ENCODE measurements around the gene ZNF227. TPM values are rescaled to one million over a fixed set of nuclear protein-coding genes. Genes with fewer than 3 reads are reported as not detected.
A peak's percentile ranks its signal among the peaks of the same experiment; 100 is the strongest.

The ZNF227 gene
- total RNA-seq, 1 experiment from 2014 or later = 18.5 TPM

- TF ChIP-seq E2F4 (CRISPR knock-in tag; IDR thresholded peaks at IDR 0.05; ENCODE audit: borderline replicate concordance, low read depth) (no peak), ZNF263 (CRISPR knock-in tag; IDR thresholded peaks at IDR 0.05; ENCODE audit: low read depth) (no peak), ZNF317 (CRISPR knock-in tag; IDR thresholded peaks at IDR 0.05; ENCODE audit: borderline replicate concordance, low read depth) (no peak), FOXP1 (CRISPR knock-in tag; IDR thresholded peaks at IDR 0.05; ENCODE audit: borderline replicate concordance) (no peak), ERG (CRISPR knock-in tag; IDR thresholded peaks at IDR 0.05) (no peak), NR1H2 (CRISPR knock-in tag; IDR thresholded peaks at IDR 0.05) (no peak), ZSCAN18 (CRISPR knock-in tag; IDR thresholded peaks at IDR 0.05) (no peak), SMAD4 (CRISPR knock-in tag; IDR thresholded peaks at IDR 0.05) (no peak)
Observed at GRCh38 chr19:44163789-44164188, 48.5 kb upstream of the ZNF227 start (continued).

GRCh38 chr19:44164327-44164672, 48.0 kb upstream of the ZNF227 start:
- H3K27ac Mint-ChIP-seq = peak overlapping the region; percentile 98
- DNase-seq (ENCODE audit: low spot score) = no peak
- peaks cover 25% of the 10 kb centered on the region for H3K36me3 Mint-ChIP-seq
- peaks cover 9% of the 10 kb centered on the region for H3K9me3 Mint-ChIP-seq
- peaks cover 12% of the 10 kb centered on the region; the same call in 1 of the 2 replicates for H3K27me3 Mint-ChIP-seq (ENCODE audit: low read depth)
- ATAC-seq = no peak
- CTCF ChIA-PET = interaction anchor here (0.8 to 1.2 kb wide), 4 partner anchors 24 to 336 kb away, joined by 3 to 6 read pairs (median 4); partner anchors contain the start of genes ZNF180 and ZNF227
- TF ChIP-seq SMAD3 (CRISPR knock-in tag; IDR thresholded peaks at IDR 0.05; ENCODE audit: borderline replicate concordance) = no peak
- TF ChIP-seq ATF6 (CRISPR knock-in tag; IDR thresholded peaks at IDR 0.05) = no peak
- TF ChIP-seq ZNF232 (CRISPR knock-in tag; IDR thresholded peaks at IDR 0.05) = no peak
- TF ChIP-seq ZNF512 (CRISPR knock-in tag; IDR thresholded peaks at IDR 0.05; ENCODE audit: borderline replicate concordance) = no peak
- no peak for TF ChIP-seq MXD4 (CRISPR knock-in tag; IDR thresholded peaks at IDR 0.05; ENCODE audit: borderline replicate concordance)
- no peak for TF ChIP-seq NFYB (CRISPR knock-in tag; conservative IDR thresholded peaks at IDR 0.05; ENCODE audit: low read depth)
- H3K4me3 Mint-ChIP-seq = peak overlapping the region; percentile 99
- H3K4me1 Mint-ChIP-seq = peaks cover 7% of the 10 kb centered on the region
- POLR2A ChIA-PET = interaction anchor here (0.9 to 1.3 kb wide), 2 partner anchors 51 to 52 kb away, joined by 5 to 8 read pairs; partner anchors contain the start of gene ZNF225

Measured in WTC11 (cell line).